HG03175 (cell line): ENCODE data around the gene TACC2.

Source experiments
- ATAC-seq: cut with Tn5 transposase; IDR thresholded peaks from one replicate; pipeline ENCODE4 v1.9.1; 2021; ENCODE audit warnings: mild to moderate bottlenecking, moderate library complexity; ENCODE audit not compliant: unreplicated experiment

Gene TACC2

GRCh38 chr10:122303271-122304053 lies 314.5 kb downstream of the TACC2 start:
- ATAC-seq = no peak
